DOHH2 (cell line): ENCODE data around the gene LRRC2.
A peak's percentile ranks its signal among the peaks of the same experiment; 100 is the strongest.

Experiments
- EZH2phosphoT487 ChIP-seq: fragments of 200-600 bp; sonication (generic); IDR thresholded peaks from 2 replicates; pipeline ENCODE4 v1.6.1; 2017; ENCODE audit warnings: borderline replicate concordance, mild to moderate bottlenecking, antibody characterized with exemption, low read length, moderate library complexity, mixed read lengths
- TF ChIP-seq, protein P1 (sequence below): fragments of 200-600 bp; sonication (generic); IDR thresholded peaks from one replicate; pipeline ENCODE4 v1.5.1; 2014; ENCODE audit warnings: antibody characterized with exemption, mild to moderate bottlenecking, low read depth, low read length; ENCODE audit not compliant: poor library complexity, severe bottlenecking

GRCh38 chr3:46558184-46559043, 7.7 kb downstream of the LRRC2 start:
- TF ChIP-seq, protein P1, sequence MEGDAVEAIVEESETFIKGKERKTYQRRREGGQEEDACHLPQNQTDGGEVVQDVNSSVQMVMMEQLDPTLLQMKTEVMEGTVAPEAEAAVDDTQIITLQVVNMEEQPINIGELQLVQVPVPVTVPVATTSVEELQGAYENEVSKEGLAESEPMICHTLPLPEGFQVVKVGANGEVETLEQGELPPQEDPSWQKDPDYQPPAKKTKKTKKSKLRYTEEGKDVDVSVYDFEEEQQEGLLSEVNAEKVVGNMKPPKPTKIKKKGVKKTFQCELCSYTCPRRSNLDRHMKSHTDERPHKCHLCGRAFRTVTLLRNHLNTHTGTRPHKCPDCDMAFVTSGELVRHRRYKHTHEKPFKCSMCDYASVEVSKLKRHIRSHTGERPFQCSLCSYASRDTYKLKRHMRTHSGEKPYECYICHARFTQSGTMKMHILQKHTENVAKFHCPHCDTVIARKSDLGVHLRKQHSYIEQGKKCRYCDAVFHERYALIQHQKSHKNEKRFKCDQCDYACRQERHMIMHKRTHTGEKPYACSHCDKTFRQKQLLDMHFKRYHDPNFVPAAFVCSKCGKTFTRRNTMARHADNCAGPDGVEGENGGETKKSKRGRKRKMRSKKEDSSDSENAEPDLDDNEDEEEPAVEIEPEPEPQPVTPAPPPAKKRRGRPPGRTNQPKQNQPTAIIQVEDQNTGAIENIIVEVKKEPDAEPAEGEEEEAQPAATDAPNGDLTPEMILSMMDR: peak; percentile 93
- TF ChIP-seq EZH2phosphoT487: no peak
